ENCODE results near the gene ABI1.

DNA sequence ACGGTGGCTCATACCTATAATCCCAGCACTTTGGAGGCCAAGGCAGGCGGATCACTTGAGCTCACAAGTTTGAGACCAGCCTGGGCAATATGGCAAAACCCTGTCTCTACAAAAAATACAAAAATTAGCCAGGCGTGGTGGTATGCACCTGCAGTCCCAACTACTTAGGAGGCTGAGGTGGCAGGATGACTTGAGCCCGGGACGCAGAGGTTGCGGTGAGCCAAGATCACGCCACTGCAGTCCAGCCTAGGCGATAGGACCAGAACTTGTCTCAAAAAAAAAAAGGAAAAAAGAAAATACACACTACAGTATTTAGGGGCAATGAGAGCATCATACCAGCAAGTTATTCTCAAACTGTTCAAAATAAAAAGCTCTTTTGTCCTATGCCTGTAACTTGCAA lies 59.5 kb downstream of the ABI1 start:
- TF ChIP-seq POLR2AphosphoS5 (IDR thresholded peaks at IDR 0.05; ENCODE audit: low read depth): no peak
- no peak for TF ChIP-seq CTCF (IDR thresholded peaks at IDR 0.05; ENCODE audit: insufficient read depth, low read length)
- no peak for TF ChIP-seq SPI1 (IDR thresholded peaks at IDR 0.05; ENCODE audit: borderline replicate concordance, low read depth)
- TF ChIP-seq, protein P1, sequence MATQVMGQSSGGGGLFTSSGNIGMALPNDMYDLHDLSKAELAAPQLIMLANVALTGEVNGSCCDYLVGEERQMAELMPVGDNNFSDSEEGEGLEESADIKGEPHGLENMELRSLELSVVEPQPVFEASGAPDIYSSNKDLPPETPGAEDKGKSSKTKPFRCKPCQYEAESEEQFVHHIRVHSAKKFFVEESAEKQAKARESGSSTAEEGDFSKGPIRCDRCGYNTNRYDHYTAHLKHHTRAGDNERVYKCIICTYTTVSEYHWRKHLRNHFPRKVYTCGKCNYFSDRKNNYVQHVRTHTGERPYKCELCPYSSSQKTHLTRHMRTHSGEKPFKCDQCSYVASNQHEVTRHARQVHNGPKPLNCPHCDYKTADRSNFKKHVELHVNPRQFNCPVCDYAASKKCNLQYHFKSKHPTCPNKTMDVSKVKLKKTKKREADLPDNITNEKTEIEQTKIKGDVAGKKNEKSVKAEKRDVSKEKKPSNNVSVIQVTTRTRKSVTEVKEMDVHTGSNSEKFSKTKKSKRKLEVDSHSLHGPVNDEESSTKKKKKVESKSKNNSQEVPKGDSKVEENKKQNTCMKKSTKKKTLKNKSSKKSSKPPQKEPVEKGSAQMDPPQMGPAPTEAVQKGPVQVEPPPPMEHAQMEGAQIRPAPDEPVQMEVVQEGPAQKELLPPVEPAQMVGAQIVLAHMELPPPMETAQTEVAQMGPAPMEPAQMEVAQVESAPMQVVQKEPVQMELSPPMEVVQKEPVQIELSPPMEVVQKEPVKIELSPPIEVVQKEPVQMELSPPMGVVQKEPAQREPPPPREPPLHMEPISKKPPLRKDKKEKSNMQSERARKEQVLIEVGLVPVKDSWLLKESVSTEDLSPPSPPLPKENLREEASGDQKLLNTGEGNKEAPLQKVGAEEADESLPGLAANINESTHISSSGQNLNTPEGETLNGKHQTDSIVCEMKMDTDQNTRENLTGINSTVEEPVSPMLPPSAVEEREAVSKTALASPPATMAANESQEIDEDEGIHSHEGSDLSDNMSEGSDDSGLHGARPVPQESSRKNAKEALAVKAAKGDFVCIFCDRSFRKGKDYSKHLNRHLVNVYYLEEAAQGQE (IDR thresholded peaks at IDR 0.05; ENCODE audit: insufficient replicate concordance, low read depth): no peak
- no peak for TF ChIP-seq GABPA (IDR thresholded peaks at IDR 0.05; ENCODE audit: low read depth)

All from HL-60 (cell line).